Ovary (tissue), 9 donors: ENCODE data around the gene EIF5A. TPM values are rescaled to one million over a fixed set of nuclear protein-coding genes. Genes with fewer than 3 reads are reported as not detected.
A peak's percentile ranks its signal among the peaks of the same experiment; 100 is the strongest.

ENCODE experiments used
- DNase-seq, 5 donors: peaks; one replicate each; pipeline ENCODE4 v3.0.0-alpha.2; 2019 to 2020
- H3K27ac ChIP-seq, 2 donors: fragments of 200-600 bp; one replicate each; pipeline versions ENCODE4 v1.5.1 to v1.8.0; 2019 to 2022
- H3K27me3 ChIP-seq: fragments of 200-600 bp; one replicate; pipeline ENCODE4 v1.8.0; 2022
- H3K36me3 ChIP-seq: fragments of 200-600 bp; sonication (generic); one replicate; pipeline ENCODE4 v1.5.1; 2019
- H3K4me1 ChIP-seq: one replicate; pipeline ENCODE4 v1.8.1; 2013; ENCODE audit warnings: mild to moderate bottlenecking, moderate library complexity; ENCODE audit not compliant: insufficient read depth
- H3K4me3 ChIP-seq: fragments of 200-600 bp; sonication (generic); one replicate; pipeline ENCODE4 v1.5.1; 2017
- H3K9me3 ChIP-seq, 2 donors: fragments of 200-600 bp in 1 of 2; sonication (generic) in 1 of 2; one replicate each; pipeline versions ENCODE4 v1.5.1 to v1.8.1; 2013 to 2019; ENCODE audit warnings: mild to moderate bottlenecking in 1 of 2, moderate library complexity in 1 of 2
- EP300 ChIP-seq: sonication (generic); formaldehyde crosslinking; IDR thresholded peaks from one replicate; pipeline ENCODE4 v1.6.1; 2017; ENCODE audit warnings: antibody characterized with exemption
- POLR2A ChIP-seq: fragments of 450-650 bp; IDR thresholded peaks from one replicate; pipeline ENCODE4 v1.6.1; 2017; ENCODE audit warnings: antibody characterized with exemption, mild to moderate bottlenecking, moderate library complexity
- WGBS, 3 donors: extraction: QIAGEN DNeasy Blood & Tissue Kit in 1 of 3; methylation state at CpG; one replicate each; pipeline versions ENCODE4 v1.1.5 to v1.1.7; 2013 to 2017; 5-methylcytosine and 5-hydroxymethylcytosine counted together
- intact Hi-C, 4 donors: fragments of 100-400 bp; cut with DNase I; formaldehyde crosslinking; loops; one replicate each; pipeline versions ENCODE4 v1.11.0 to v1.15.1; 2022 to 2023
- polyA plus RNA-seq, 2 donors: library from polyadenylated mRNA; stranded (reverse); fragments of 200-250 nt in 1 of 2; fragments of 350-450 nt in 1 of 2; fragmentation: Illumina TruSeq in 1 of 2; extraction: RNeasy Lipid Tissue Mini Kit (QIAGEN cat#74804) in 1 of 2; gene quantifications; one replicate each; pipeline ENCODE4 v1.2.3, GENCODE V29; 2013 to 2014
- total RNA-seq, 7 donors: library from RNA; depleted of rRNA in 2 of 7; stranded (reverse); fragments of >200 nt in 2 of 7; fragmentation: NEBNext Ultra II Directional in 3 of 7; extraction: Animal tissue kit (Norgen Biotek cat#: 25700) in 3 of 7; gene quantifications; one replicate each; pipeline versions ENCODE4 v1.1.0 to v1.2.4, GENCODE V29; 2016 to 2023
- TF ChIP-seq, protein P1 (sequence below), 3 donors: fragments of 450-650 bp in 2 of 3; fragments of 200-600 bp in 1 of 3; IDR thresholded peaks; one replicate each; pipeline versions ENCODE4 v1.5.1 to v1.8.0; 2016 to 2022; ENCODE audit warnings: antibody characterized with exemption in 3 of 3, mild to moderate bottlenecking in 1 of 3
- donor health status: DM: no; HTN: no; CAD: no; lungs with moderate emphysema.
- donor health status: DM: no; HTN: no; CAD: no.
- donor health status: Bipolar disorder and iron deficiency.
- donor health status: DM: yes; HTN: yes; CAD: no.
- donor health status: DM: no; HTN: no; CAD: no.
- donor health status: DM: yes; HTN: yes; CAD: no.

EIF5A gene
- total and polyA plus RNA-seq, 9 donors: 55.9 to 302 (median 229) TPM

DNA sequence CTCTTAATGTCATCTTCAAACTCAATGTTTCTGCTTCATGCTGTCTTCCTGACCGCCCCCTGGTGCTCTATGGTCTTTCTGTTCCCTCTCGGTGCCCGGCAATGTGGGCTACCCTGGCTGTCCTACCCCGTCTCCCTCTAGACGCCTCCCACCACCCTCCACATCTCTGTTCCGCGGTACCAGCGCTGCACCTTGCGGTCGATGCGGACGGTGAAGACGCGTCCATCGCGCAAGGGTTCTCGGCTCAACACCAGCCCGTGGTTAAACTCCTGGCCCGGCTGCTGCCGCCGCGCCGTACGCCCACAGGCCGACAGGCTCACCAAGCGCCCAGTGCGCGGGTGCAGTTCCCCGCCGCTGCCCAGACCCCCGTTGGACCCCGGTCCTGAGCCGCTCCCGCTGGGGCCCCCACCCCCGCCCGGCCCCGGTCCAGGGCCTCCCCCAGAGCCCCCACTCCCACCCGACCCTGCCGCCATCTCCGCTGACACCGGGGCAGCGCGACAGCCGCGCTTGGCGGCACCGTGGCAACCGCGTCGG is 21.5 kb downstream of the EIF5A start, which contains the start of gene NEURL4:
Gene NEURL4, minus strand, starts transcription at position 496 of the 534 bp plus-strand sequence. Its CDS starts 23 bp downstream, at position 473.
- intact Hi-C loops: no loop called here
- TF ChIP-seq POLR2A (no peak), EP300 (no peak)
- TF ChIP-seq, protein P1, sequence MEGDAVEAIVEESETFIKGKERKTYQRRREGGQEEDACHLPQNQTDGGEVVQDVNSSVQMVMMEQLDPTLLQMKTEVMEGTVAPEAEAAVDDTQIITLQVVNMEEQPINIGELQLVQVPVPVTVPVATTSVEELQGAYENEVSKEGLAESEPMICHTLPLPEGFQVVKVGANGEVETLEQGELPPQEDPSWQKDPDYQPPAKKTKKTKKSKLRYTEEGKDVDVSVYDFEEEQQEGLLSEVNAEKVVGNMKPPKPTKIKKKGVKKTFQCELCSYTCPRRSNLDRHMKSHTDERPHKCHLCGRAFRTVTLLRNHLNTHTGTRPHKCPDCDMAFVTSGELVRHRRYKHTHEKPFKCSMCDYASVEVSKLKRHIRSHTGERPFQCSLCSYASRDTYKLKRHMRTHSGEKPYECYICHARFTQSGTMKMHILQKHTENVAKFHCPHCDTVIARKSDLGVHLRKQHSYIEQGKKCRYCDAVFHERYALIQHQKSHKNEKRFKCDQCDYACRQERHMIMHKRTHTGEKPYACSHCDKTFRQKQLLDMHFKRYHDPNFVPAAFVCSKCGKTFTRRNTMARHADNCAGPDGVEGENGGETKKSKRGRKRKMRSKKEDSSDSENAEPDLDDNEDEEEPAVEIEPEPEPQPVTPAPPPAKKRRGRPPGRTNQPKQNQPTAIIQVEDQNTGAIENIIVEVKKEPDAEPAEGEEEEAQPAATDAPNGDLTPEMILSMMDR (IDR thresholded peaks at IDR 0.05): no peak

DNA sequence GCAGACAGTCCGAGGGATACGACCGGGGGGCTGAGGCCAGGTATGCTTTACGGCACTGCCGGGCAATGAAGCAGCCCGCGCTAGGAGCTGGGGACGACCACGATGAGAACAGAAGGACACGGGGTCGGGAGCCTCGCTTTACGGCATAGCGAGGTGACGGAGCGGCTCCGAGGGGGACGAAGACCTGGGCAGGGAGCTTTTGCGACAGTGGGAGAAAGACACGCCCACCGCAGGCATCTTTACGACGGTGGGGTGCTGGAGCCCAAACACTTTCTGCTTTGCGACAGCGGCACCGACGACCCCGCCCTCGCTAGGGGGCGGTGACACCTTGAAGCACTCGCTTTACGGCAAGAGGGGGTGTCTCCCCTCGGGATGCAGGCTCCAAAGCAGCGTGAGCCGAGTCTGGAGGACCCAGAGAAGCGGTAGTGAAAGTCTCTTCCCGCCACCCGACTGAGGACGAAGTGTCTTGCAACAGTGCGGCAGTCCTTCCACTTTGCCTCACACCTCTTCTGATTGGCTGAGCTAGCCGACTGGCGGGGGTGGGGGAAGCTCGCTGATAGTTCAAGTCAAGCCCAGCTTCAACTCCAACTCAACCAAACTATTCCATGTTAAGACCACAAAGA is 22.1 kb downstream of the EIF5A start:
- TF ChIP-seq POLR2A (peak; percentile 84), EP300 (no peak)
- H3K9me3 ChIP-seq: no peaks in the 10 kb centered on the region
- intact Hi-C loops: no loop called here
- no peaks in the 10 kb centered on the region for H3K27me3 ChIP-seq
- peak overlapping the region; percentile 95 for H3K4me3 ChIP-seq
- H3K36me3 ChIP-seq: no peaks in the 10 kb centered on the region
- WGBS, 3 donors: 0% methylated on average over 28 to 43 of the region's 43 CpGs
- DNase-seq: peak; percentile 99
- peak overlapping the region; percentile 81 to 86 for H3K27ac ChIP-seq
- H3K4me1 ChIP-seq: peaks cover 5% of the 10 kb centered on the region

More for the DNA sequence above, 21.5 kb downstream of the EIF5A start, which contains the start of gene NEURL4:
- Histone ChIP-seq H3K9me3 (no peaks in the 10 kb centered on the region), H3K27ac (peak within 1 kb of the TSS; percentile 81 to 86), H3K4me1 (peaks cover 5% of the 10 kb centered on the region), H3K4me3 (peak within 1 kb of the TSS; percentile 95), H3K36me3 (no peaks in the 10 kb centered on the region), H3K27me3 (no peaks in the 10 kb centered on the region)
- WGBS, 3 donors: 0 to 1% (median 0%) methylated on average over 24 to 50 of the region's 50 CpGs
- DNase-seq: no peak

DNA sequence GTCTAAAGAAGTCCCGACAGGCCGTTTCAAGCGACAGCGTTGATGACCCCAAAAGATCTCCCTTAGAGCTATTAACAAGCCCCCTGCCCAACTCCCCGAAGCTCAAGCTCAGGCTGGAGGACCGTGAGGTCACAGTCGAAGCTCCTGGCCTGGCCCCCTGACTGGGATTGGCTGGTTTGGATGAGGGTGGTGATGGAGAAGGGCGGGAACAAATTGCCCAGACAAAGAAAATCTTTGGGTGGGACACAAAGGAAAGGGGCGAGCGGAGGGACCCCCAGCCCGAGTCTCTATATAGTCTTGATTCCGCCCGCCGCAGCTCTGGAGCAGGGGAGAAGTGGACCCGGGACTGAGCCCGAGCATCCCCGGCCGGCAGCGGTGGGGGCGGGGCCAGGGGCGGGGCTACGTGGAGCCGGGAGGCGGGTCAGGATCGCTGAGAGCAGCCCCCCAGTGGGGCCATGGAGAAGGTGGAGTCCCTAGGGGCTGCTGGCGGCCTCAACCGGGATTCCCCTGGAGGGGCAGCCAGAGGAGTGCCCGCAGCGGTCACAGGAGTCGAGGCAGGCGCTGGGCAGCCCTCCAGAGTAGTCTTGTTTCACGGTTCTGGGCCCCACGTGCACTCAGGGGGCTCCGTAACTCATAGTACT is 22.7 kb downstream of the EIF5A start:
- peak; percentile 77 to 86 (median 81) for DNase-seq
- no peaks in the 10 kb centered on the region for H3K9me3 ChIP-seq
- H3K27me3 ChIP-seq: no peaks in the 10 kb centered on the region
- H3K36me3 ChIP-seq: no peaks in the 10 kb centered on the region
- H3K4me3 ChIP-seq: peak overlapping the region; percentile 95
- intact Hi-C loops: loop anchor here in 1 of 4 donors (2.0 kb wide), 1 partner anchor 19 kb away; no protein-coding TSS in a partner anchor
- H3K4me1 ChIP-seq: peaks cover 5% of the 10 kb centered on the region
- WGBS, 3 donors: 1 to 2% (median 1%) methylated on average over 25 to 34 of the region's 34 CpGs
- peak overlapping the region; percentile 81 to 86 for H3K27ac ChIP-seq
- no peak for TF ChIP-seq POLR2A
- TF ChIP-seq EP300: no peak
- TF ChIP-seq, protein P1 (IDR thresholded peaks at IDR 0.05): no peak

DNA sequence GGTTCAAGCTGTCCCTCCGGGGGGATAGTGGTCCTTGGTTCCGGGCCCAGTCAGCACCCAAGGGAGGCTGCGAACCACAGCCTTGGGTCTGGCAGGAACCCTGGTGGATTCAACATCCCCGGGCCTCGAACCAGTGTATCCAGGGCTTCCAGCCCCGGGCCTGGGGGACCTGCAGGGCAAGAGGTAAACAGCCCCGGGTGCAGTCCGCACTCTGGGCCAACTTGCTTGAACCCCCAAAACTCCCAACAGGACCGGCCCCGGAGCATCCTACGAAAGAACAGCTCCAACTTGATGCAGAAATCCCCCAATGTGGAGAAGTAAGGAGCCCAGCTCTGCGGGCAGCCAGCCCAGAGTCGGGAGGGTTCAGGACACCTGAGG is 23.2 kb downstream of the EIF5A start:
- no peaks in the 10 kb centered on the region for H3K9me3 ChIP-seq
- H3K4me3 ChIP-seq: peak overlapping the region; percentile 95
- peaks cover 5% of the 10 kb centered on the region for H3K4me1 ChIP-seq
- H3K27ac ChIP-seq: peak overlapping the region; percentile 81 to 86
- H3K27me3 ChIP-seq: no peaks in the 10 kb centered on the region
- H3K36me3 ChIP-seq: no peaks in the 10 kb centered on the region
- 49 to 57% (median 53%) methylated on average over 9 to 13 of the region's 13 CpGs for WGBS, 3 donors
- peak in 1 of 5 donors; percentile 40 for DNase-seq
- TF ChIP-seq, protein P1 (IDR thresholded peaks at IDR 0.05): no peak
- TF ChIP-seq POLR2A (no peak), EP300 (no peak)
- intact Hi-C loops: loop anchor here in 1 of 4 donors (2.0 kb wide), 1 partner anchor 18 kb away; no protein-coding TSS in a partner anchor
